ENCODE measurements around the gene CENPV.

CENPV gene

GRCh38 chr17:16364625-16365024 is 11.4 kb upstream of the CENPV start:
- no peak for TF ChIP-seq SNAI2 (CRISPR knock-in tag; IDR thresholded peaks at IDR 0.05)
- no peak for TF ChIP-seq POU6F1 (CRISPR knock-in tag; IDR thresholded peaks at IDR 0.05; ENCODE audit: borderline replicate concordance, low read depth)
- TF ChIP-seq ZNF565 (CRISPR knock-in tag; conservative IDR thresholded peaks at IDR 0.05; ENCODE audit: low read depth) = no peak
- no peak for TF ChIP-seq TSHZ2 (CRISPR knock-in tag; IDR thresholded peaks at IDR 0.05)
- no peak for TF ChIP-seq TOX (CRISPR knock-in tag; IDR thresholded peaks at IDR 0.05; ENCODE audit: borderline replicate concordance)
- TF ChIP-seq OSR1 (CRISPR knock-in tag; IDR thresholded peaks at IDR 0.05) = no peak
- TF ChIP-seq ESRRG (CRISPR knock-in tag; IDR thresholded peaks at IDR 0.05) = no peak
- TF ChIP-seq ARNTL (CRISPR knock-in tag; IDR thresholded peaks at IDR 0.05; ENCODE audit: borderline replicate concordance, low read depth) = no peak
- ATAC-seq = peak; percentile 38

- ATAC-seq = peak; percentile 96
- TF ChIP-seq ZFP3 (CRISPR knock-in tag; IDR thresholded peaks at IDR 0.05) = no peak
- no peak for TF ChIP-seq ZFP30 (CRISPR knock-in tag; IDR thresholded peaks at IDR 0.05)
- no peak for TF ChIP-seq PPARA (CRISPR knock-in tag; IDR thresholded peaks at IDR 0.05; ENCODE audit: borderline replicate concordance)
- no peak for TF ChIP-seq CSRNP3 (CRISPR knock-in tag; IDR thresholded peaks at IDR 0.05)
- no peak for TF ChIP-seq TOX (CRISPR knock-in tag; IDR thresholded peaks at IDR 0.05; ENCODE audit: borderline replicate concordance)
- no peak for TF ChIP-seq ZNF70 (CRISPR knock-in tag; IDR thresholded peaks at IDR 0.05)
- TF ChIP-seq ESRRG (CRISPR knock-in tag; IDR thresholded peaks at IDR 0.05) = no peak
Measured at GRCh38 chr17:16363749-16364536, 10.7 kb upstream of the CENPV start.

- TF ChIP-seq SNAI2 (CRISPR knock-in tag; IDR thresholded peaks at IDR 0.05) = no peak
- no peak for TF ChIP-seq TOX (CRISPR knock-in tag; IDR thresholded peaks at IDR 0.05; ENCODE audit: borderline replicate concordance)
- TF ChIP-seq ZNF70 (CRISPR knock-in tag; IDR thresholded peaks at IDR 0.05) = no peak
- ATAC-seq = no peak
Measured at GRCh38 chr17:16361874-16362273, 8.6 kb upstream of the CENPV start.

DNA sequence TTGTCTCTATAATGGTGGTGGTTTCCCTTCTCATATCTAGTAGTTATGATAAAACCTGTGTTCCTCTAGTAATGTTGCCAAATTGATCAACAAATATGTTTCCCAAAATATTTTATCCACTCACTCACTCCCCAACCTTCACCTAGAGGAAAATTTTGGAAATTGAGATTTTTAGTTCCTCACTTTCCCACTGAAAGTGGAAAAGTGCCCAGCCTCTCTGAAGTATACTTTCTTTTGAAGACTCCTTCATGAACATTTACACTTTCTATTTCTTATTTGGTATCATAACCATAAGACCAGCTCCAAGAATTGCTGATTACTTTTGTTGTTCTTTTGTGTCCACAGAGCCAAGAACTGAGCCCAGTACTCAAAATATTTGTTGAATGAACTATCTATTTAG is 5.1 kb upstream of the CENPV start:
- no peak for ATAC-seq
- TF ChIP-seq TCF4 (CRISPR knock-in tag; IDR thresholded peaks at IDR 0.05; ENCODE audit: borderline replicate concordance) = no peak
- TF ChIP-seq CSRNP3 (CRISPR knock-in tag; IDR thresholded peaks at IDR 0.05) = no peak
- TF ChIP-seq ZNF70 (CRISPR knock-in tag; IDR thresholded peaks at IDR 0.05) = no peak
- no peak for TF ChIP-seq POU6F1 (CRISPR knock-in tag; IDR thresholded peaks at IDR 0.05; ENCODE audit: borderline replicate concordance, low read depth)
- no peak for TF ChIP-seq ZNF8 (CRISPR knock-in tag; IDR thresholded peaks at IDR 0.05)
- no peak for TF ChIP-seq PATZ1 (CRISPR knock-in tag; IDR thresholded peaks at IDR 0.05; ENCODE audit: borderline replicate concordance)
- TF ChIP-seq TSHZ2 (CRISPR knock-in tag; IDR thresholded peaks at IDR 0.05) = no peak
- TF ChIP-seq BACH2 (CRISPR knock-in tag; IDR thresholded peaks at IDR 0.05; ENCODE audit: borderline replicate concordance) = no peak
- TF ChIP-seq CSDC2 (CRISPR knock-in tag; IDR thresholded peaks at IDR 0.05) = no peak
- TF ChIP-seq PPARA (CRISPR knock-in tag; IDR thresholded peaks at IDR 0.05; ENCODE audit: borderline replicate concordance) = no peak

Measured in SK-N-SH treated with all-trans-retinoic acid at 6 μM for 48 hours (cell line).